Ascending aorta (tissue), 2 donors: ENCODE measurements around the gene ZFP36L1. TPM values are rescaled to one million over a fixed set of nuclear protein-coding genes. Genes with fewer than 3 reads are reported as not detected.

Experiments used
- DNase-seq, 2 donors: peaks; one replicate each; pipeline ENCODE4 v3.0.0-alpha.2; 2019; ENCODE audit warnings: low spot score in 2 of 2
- H3K27ac ChIP-seq, 2 donors: fragments of 200-600 bp; sonication (generic); one replicate each; pipeline ENCODE4 v1.5.1; 2016 to 2017; ENCODE audit warnings: mild to moderate bottlenecking in 1 of 2
- H3K27me3 ChIP-seq: fragments of 200-600 bp; sonication (generic); one replicate; pipeline ENCODE4 v1.5.1; 2017
- H3K36me3 ChIP-seq, 2 donors: fragments of 200-600 bp; sonication (generic); one replicate each; pipeline ENCODE4 v1.5.1; 2016
- H3K4me1 ChIP-seq, 2 donors: fragments of 200-600 bp; sonication (generic); one replicate each; pipeline ENCODE4 v1.5.1; 2016 to 2017; ENCODE audit warnings: mild to moderate bottlenecking in 1 of 2
- H3K4me3 ChIP-seq, 2 donors: fragments of 200-600 bp; sonication (generic); one replicate each; pipeline ENCODE4 v1.5.1; 2016 to 2017; ENCODE audit warnings: mild to moderate bottlenecking in 1 of 2
- H3K9me3 ChIP-seq, 2 donors: fragments of 200-600 bp; sonication (generic); one replicate each; pipeline ENCODE4 v1.5.1; 2016
- intact Hi-C: fragments of 100-400 bp; cut with DNase I; formaldehyde crosslinking; loops from one replicate; pipeline ENCODE4 v1.15.1; 2023
- total RNA-seq: library from RNA; depleted of rRNA; stranded (reverse); fragments of >200 nt; gene quantifications from one replicate; pipeline ENCODE4 v1.1.0, GENCODE V29; 2016
- TF ChIP-seq, protein P1 (sequence below), 3 experiments: fragments of 200-600 bp in 2 of 3; fragments of 450-650 bp in 1 of 3; sonication (generic) in 2 of 3; IDR thresholded peaks; one replicate each; pipeline ENCODE4 v1.5.1; 2016 to 2019; ENCODE audit warnings: antibody characterized with exemption in 3 of 3, mild to moderate bottlenecking in 1 of 3, moderate library complexity in 1 of 3

The ZFP36L1 gene
- total RNA-seq, 1 donor from 2014 or later, result 772 TPM

DNA sequence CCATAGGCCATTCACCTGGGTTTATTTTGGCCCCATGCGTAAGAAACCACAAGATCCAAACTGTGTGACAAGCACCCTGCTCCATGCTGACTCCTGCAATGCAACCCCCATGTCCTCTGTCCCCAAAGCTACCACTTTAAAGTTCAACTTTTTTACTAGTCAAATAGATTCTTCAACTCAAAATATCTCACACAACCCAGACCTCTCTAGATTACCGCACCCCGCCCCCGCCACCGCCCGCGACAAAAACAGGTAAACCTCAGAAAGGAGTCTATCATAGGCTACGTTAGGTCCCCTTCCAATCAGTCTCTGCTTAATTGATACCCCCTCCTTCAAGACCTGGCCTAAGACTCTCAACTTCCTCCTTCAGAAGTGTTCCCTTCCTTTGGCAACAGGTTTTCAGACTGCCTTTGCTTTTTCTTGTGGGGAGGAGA lies 2.2 kb downstream of the ZFP36L1 start:
- Histone ChIP-seq H3K4me1 (peaks cover 0 to 28% of the 10 kb centered on the region in 2 donors), H3K27ac (peak overlapping the region; percentile 100), H3K9me3 (no peaks in the 10 kb centered on the region), H3K36me3 (peaks cover 11 to 29% of the 10 kb centered on the region in 2 donors), H3K4me3 (peak overlapping the region; percentile 77 to 92), H3K27me3 (no peaks in the 10 kb centered on the region)
- no peak for DNase-seq
- intact Hi-C loops, result loop anchor here (2.0 to 5.0 kb wide), 3 partner anchors 152 to 648 kb away; no protein-coding TSS in a partner anchor
- TF ChIP-seq, protein P1, sequence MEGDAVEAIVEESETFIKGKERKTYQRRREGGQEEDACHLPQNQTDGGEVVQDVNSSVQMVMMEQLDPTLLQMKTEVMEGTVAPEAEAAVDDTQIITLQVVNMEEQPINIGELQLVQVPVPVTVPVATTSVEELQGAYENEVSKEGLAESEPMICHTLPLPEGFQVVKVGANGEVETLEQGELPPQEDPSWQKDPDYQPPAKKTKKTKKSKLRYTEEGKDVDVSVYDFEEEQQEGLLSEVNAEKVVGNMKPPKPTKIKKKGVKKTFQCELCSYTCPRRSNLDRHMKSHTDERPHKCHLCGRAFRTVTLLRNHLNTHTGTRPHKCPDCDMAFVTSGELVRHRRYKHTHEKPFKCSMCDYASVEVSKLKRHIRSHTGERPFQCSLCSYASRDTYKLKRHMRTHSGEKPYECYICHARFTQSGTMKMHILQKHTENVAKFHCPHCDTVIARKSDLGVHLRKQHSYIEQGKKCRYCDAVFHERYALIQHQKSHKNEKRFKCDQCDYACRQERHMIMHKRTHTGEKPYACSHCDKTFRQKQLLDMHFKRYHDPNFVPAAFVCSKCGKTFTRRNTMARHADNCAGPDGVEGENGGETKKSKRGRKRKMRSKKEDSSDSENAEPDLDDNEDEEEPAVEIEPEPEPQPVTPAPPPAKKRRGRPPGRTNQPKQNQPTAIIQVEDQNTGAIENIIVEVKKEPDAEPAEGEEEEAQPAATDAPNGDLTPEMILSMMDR (IDR thresholded peaks at IDR 0.05), result no peak

DNA sequence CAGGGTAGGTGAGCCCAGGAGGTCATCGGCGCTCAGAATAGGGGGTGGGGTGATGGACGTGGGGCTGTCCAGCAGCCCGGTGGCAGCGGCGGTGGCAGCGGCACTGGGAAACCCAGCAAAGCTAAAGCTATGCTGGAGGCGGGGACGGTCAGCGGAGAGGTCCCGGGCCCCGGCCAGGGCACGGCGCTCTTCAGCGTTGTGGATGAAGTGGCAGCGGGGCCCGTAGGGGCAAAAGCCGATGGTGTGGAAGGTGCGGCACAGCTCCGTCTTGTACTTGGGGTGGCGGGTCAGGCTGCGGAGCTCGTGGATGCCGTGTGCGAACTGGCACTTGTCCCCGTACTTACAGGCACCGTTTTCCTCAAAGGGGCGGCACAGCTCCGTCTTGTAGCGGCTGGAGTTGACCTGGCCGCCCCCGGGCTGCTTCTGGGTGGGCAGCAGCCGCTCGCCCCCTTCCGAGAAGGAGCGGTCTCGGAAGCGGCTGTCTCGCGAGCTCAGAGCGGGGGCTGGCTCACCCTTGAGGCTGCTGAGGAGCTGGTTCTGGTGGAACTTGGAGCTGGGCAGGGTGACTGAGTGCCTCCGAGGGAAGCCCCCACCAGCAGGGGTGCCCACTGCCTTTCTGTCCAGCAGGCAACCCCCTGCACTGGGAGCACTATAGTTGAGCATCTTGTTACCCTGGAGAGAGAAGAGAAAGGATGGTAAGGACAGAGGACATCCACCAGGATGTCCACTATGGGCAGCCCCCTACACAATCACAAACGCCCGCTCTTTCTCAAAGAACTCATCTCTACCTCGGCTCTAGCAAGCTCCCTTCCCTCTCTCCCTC lies 2.8 kb downstream of the ZFP36L1 start:
- Histone ChIP-seq H3K9me3 (no peaks in the 10 kb centered on the region), H3K36me3 (peaks cover 11 to 29% of the 10 kb centered on the region in 2 donors), H3K27me3 (no peaks in the 10 kb centered on the region), H3K4me1 (peaks cover 0 to 28% of the 10 kb centered on the region in 2 donors), H3K4me3 (peak overlapping the region; percentile 77 to 92), H3K27ac (peak overlapping the region; percentile 100)
- TF ChIP-seq, protein P1 (IDR thresholded peaks at IDR 0.05), result no peak
- DNase-seq, result no peak
- intact Hi-C loops, result loop anchor here (2.0 to 5.0 kb wide), 7 partner anchors 108 to 648 kb away; no protein-coding TSS in a partner anchor

DNA sequence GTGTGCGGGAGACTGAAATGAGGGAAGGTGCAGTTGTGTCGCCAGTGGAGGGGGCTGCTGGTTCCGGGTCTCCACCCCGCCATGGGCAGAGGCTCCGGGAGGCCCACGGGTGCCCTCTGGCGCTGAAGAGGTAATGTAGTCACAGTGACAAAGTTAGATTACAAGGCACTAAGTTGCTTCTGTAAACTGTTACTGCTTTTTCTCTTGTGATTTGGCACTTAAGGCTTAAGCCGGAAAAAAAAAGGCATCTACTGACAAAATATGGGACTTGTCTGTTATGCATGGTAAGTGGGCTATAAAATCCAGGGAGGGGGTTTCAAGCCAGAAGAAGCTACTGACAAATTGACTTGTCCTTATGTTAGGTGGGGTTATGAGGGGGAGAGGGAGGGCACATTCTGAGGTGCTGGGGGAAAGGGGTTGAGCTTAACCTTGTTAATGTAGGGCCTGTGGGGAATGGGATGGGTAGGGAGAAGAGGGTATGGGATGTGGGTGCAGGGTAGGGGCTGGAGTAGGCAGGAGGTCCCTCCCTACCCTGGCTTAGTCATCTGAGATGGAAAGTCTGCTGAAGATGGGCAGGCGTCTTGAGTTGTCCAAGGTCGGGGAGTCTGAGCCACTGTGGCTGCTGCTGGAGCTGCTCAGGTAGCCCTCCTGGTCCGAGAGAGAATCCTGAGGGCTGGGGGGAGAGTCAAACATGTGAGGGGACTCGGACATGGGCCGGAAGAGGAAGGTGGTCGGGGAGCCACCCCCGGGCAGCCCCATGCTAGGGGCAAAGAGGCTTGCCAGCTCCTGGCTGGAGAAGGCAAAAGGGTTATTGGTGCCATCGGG lies 3.7 kb downstream of the ZFP36L1 start:
- Histone ChIP-seq H3K27me3 (no peaks in the 10 kb centered on the region), H3K36me3 (peaks cover 11 to 29% of the 10 kb centered on the region in 2 donors), H3K9me3 (no peaks in the 10 kb centered on the region), H3K27ac (peak overlapping the region; percentile 100), H3K4me1 (peaks cover 0 to 27% of the 10 kb centered on the region in 2 donors), H3K4me3 (peak overlapping the region; percentile 77 to 92)
- intact Hi-C loops, result loop anchor here (2.0 to 5.0 kb wide), 4 partner anchors 107 to 540 kb away; no protein-coding TSS in a partner anchor
- DNase-seq, result peak in 1 of 2 donors; percentile 92
- TF ChIP-seq, protein P1 (IDR thresholded peaks at IDR 0.05), result peak; percentile 80 to 81 (median 81)

DNA sequence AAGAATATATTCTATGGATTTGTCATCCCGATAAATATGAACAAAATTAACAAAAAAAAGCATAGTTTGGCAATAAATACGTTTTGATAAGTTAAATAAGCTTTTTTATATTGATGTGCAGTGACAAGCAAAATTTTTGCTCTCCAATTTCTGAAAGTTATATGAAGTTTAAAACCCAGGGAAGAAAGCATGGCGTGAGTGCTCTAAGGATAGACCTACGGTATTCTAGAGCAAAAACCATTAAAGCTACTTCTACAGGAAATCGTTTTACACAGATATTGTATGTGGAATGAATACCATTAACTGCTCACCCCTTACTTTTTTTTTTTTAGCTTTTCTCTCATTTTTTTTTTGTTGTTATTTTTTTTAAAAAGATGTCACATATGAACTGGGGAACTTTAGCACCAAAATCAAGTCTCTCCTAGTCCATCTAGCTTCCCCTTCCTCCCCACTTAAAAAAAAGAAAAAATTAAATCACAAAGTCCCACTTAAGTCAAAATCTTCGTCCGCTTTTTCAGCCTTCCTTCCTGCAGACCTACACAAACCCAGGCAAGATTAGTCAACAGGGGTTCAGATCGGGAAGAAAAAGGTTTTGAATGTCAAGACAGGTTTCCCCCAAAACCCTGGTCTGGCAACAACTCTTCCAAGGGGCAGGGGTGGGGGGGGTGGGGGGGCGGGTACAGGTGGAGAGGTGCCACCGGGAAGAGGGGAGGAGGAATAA lies 4.4 kb downstream of the ZFP36L1 start:
- H3K4me1 ChIP-seq, result peaks cover 0 to 25% of the 10 kb centered on the region in 2 donors
- peaks cover 11 to 29% of the 10 kb centered on the region in 2 donors for H3K36me3 ChIP-seq
- H3K4me3 ChIP-seq, result peak overlapping the region; percentile 77 to 92
- intact Hi-C loops, result loop anchor here (2.0 to 5.0 kb wide), 4 partner anchors 106 to 540 kb away; no protein-coding TSS in a partner anchor
- no peak for DNase-seq
- peak overlapping the region; percentile 100 for H3K27ac ChIP-seq
- no peaks in the 10 kb centered on the region for H3K9me3 ChIP-seq
- H3K27me3 ChIP-seq, result no peaks in the 10 kb centered on the region
- TF ChIP-seq, protein P1 (IDR thresholded peaks at IDR 0.05), result no peak
